ENCODE data around the gene ADAMTSL1. TPM values are rescaled to one million over a fixed set of nuclear protein-coding genes. Genes with fewer than 3 reads are reported as not detected.

The ADAMTSL1 gene
- polyA plus RNA-seq (2013, experiment 1 of 4) = 2.1 TPM
- polyA plus RNA-seq (2013, experiment 2 of 4) = 1.9 TPM
- polyA plus RNA-seq (2013, experiment 3 of 4) = 1.8 TPM
- polyA plus RNA-seq (2013, experiment 4 of 4) = 1.9 TPM

- Histone ChIP-seq H3K36me3 (ENCODE audit: control insufficient read depth, insufficient read depth, low read length) (no peaks in the 10 kb centered on the region), H3K9me3 (ENCODE audit: control insufficient read depth, low read length) (no peaks in the 10 kb centered on the region), H3K27me3 (ENCODE audit: control insufficient read depth, insufficient read depth, low read length, poor library complexity, severe bottlenecking) (no peaks in the 10 kb centered on the region), H3K27ac (ENCODE audit: insufficient read depth, low read depth, low read length, poor library complexity, severe bottlenecking) (no peak within 1 kb of the TSS), H3K4me3 (ENCODE audit: insufficient read depth, low read depth, low read length) (peak within 1 kb of the TSS; percentile 35), H3K4me1 (ENCODE audit: control insufficient read depth, insufficient read depth, low read length) (peaks cover 24% of the 10 kb centered on the region)
- 0 to 2% methylated on average over 12 of the region's 13 CpGs for WGBS, 2 experiments
Observed at GRCh38 chr9:18473652-18474279, at the start of gene ADAMTSL1. ADAMTSL1 (plus strand) TSS chr9:18474153; CDS start chr9:18474233, 80 bp downstream.

GRCh38 chr9:18427691-18428090 is 46.3 kb upstream of the ADAMTSL1 start:
- 92 to 96% methylated on average over 4 of the region's 4 CpGs for WGBS, 2 experiments
- Histone ChIP-seq H3K27me3 (ENCODE audit: control insufficient read depth, insufficient read depth, low read length, poor library complexity, severe bottlenecking) (no peaks in the 10 kb centered on the region), H3K9me3 (ENCODE audit: control insufficient read depth, low read length) (no peaks in the 10 kb centered on the region), H3K27ac (ENCODE audit: insufficient read depth, low read depth, low read length, poor library complexity, severe bottlenecking) (no peak overlapping the region), H3K4me1 (ENCODE audit: control insufficient read depth, insufficient read depth, low read length) (no peaks in the 10 kb centered on the region), H3K36me3 (ENCODE audit: control insufficient read depth, insufficient read depth, low read length) (no peaks in the 10 kb centered on the region), H3K4me3 (ENCODE audit: insufficient read depth, low read depth, low read length) (no peak overlapping the region)

- Histone ChIP-seq H3K27ac (ENCODE audit: insufficient read depth, low read depth, low read length, poor library complexity, severe bottlenecking) (no peak overlapping the region), H3K36me3 (ENCODE audit: control insufficient read depth, insufficient read depth, low read length) (no peaks in the 10 kb centered on the region), H3K27me3 (ENCODE audit: control insufficient read depth, insufficient read depth, low read length, poor library complexity, severe bottlenecking) (no peaks in the 10 kb centered on the region), H3K4me3 (ENCODE audit: insufficient read depth, low read depth, low read length) (no peak overlapping the region), H3K9me3 (ENCODE audit: control insufficient read depth, low read length) (no peaks in the 10 kb centered on the region), H3K4me1 (ENCODE audit: control insufficient read depth, insufficient read depth, low read length) (no peaks in the 10 kb centered on the region)
- 91 to 97% methylated on average over 3 of the region's 3 CpGs for WGBS, 2 experiments
Observed at GRCh38 chr9:18428661-18429060, 45.3 kb upstream of the ADAMTSL1 start.

GRCh38 chr9:18429070-18429469 is 44.9 kb upstream of the ADAMTSL1 start:
- Histone ChIP-seq H3K27ac (ENCODE audit: insufficient read depth, low read depth, low read length, poor library complexity, severe bottlenecking) (no peak overlapping the region), H3K36me3 (ENCODE audit: control insufficient read depth, insufficient read depth, low read length) (no peaks in the 10 kb centered on the region), H3K4me1 (ENCODE audit: control insufficient read depth, insufficient read depth, low read length) (no peaks in the 10 kb centered on the region), H3K4me3 (ENCODE audit: insufficient read depth, low read depth, low read length) (no peak overlapping the region), H3K27me3 (ENCODE audit: control insufficient read depth, insufficient read depth, low read length, poor library complexity, severe bottlenecking) (no peaks in the 10 kb centered on the region), H3K9me3 (ENCODE audit: control insufficient read depth, low read length) (no peaks in the 10 kb centered on the region)
- WGBS, 2 experiments = 96 to 100% methylated on average over 1 to 2 of the region's 2 CpGs

GRCh38 chr9:18433620-18434019 is 40.3 kb upstream of the ADAMTSL1 start:
- H3K4me1 ChIP-seq (ENCODE audit: control insufficient read depth, insufficient read depth, low read length) = peaks cover 10% of the 10 kb centered on the region
- H3K27ac ChIP-seq (ENCODE audit: insufficient read depth, low read depth, low read length, poor library complexity, severe bottlenecking) = no peak overlapping the region
- no peaks in the 10 kb centered on the region for H3K27me3 ChIP-seq (ENCODE audit: control insufficient read depth, insufficient read depth, low read length, poor library complexity, severe bottlenecking)
- H3K9me3 ChIP-seq (ENCODE audit: control insufficient read depth, low read length) = no peaks in the 10 kb centered on the region
- H3K36me3 ChIP-seq (ENCODE audit: control insufficient read depth, insufficient read depth, low read length) = no peaks in the 10 kb centered on the region
- H3K4me3 ChIP-seq (ENCODE audit: insufficient read depth, low read depth, low read length) = no peak overlapping the region

GRCh38 chr9:18437315-18438201 is 36.4 kb upstream of the ADAMTSL1 start:
- Histone ChIP-seq H3K27ac (ENCODE audit: insufficient read depth, low read depth, low read length, poor library complexity, severe bottlenecking) (no peak overlapping the region), H3K9me3 (ENCODE audit: control insufficient read depth, low read length) (no peaks in the 10 kb centered on the region), H3K4me1 (ENCODE audit: control insufficient read depth, insufficient read depth, low read length) (peaks cover 12% of the 10 kb centered on the region), H3K36me3 (ENCODE audit: control insufficient read depth, insufficient read depth, low read length) (no peaks in the 10 kb centered on the region), H3K4me3 (ENCODE audit: insufficient read depth, low read depth, low read length) (no peak overlapping the region), H3K27me3 (ENCODE audit: control insufficient read depth, insufficient read depth, low read length, poor library complexity, severe bottlenecking) (no peaks in the 10 kb centered on the region)
- WGBS, 2 experiments = 83 to 88% methylated on average over 9 of the region's 9 CpGs

GRCh38 chr9:18438300-18438925 is 35.5 kb upstream of the ADAMTSL1 start:
- Histone ChIP-seq H3K36me3 (ENCODE audit: control insufficient read depth, insufficient read depth, low read length) (no peaks in the 10 kb centered on the region), H3K4me1 (ENCODE audit: control insufficient read depth, insufficient read depth, low read length) (peaks cover 12% of the 10 kb centered on the region), H3K4me3 (ENCODE audit: insufficient read depth, low read depth, low read length) (no peak overlapping the region), H3K9me3 (ENCODE audit: control insufficient read depth, low read length) (no peaks in the 10 kb centered on the region), H3K27ac (ENCODE audit: insufficient read depth, low read depth, low read length, poor library complexity, severe bottlenecking) (peak overlapping the region; percentile 19), H3K27me3 (ENCODE audit: control insufficient read depth, insufficient read depth, low read length, poor library complexity, severe bottlenecking) (no peaks in the 10 kb centered on the region)
- WGBS, 2 experiments = 50 to 58% methylated on average over 31 of the region's 31 CpGs

GRCh38 chr9:18438951-18439350 is 35.0 kb upstream of the ADAMTSL1 start:
- no peaks in the 10 kb centered on the region for H3K27me3 ChIP-seq (ENCODE audit: control insufficient read depth, insufficient read depth, low read length, poor library complexity, severe bottlenecking)
- no peak overlapping the region for H3K27ac ChIP-seq (ENCODE audit: insufficient read depth, low read depth, low read length, poor library complexity, severe bottlenecking)
- H3K36me3 ChIP-seq (ENCODE audit: control insufficient read depth, insufficient read depth, low read length) = no peaks in the 10 kb centered on the region
- no peak overlapping the region for H3K4me3 ChIP-seq (ENCODE audit: insufficient read depth, low read depth, low read length)
- H3K4me1 ChIP-seq (ENCODE audit: control insufficient read depth, insufficient read depth, low read length) = peaks cover 12% of the 10 kb centered on the region
- no peaks in the 10 kb centered on the region for H3K9me3 ChIP-seq (ENCODE audit: control insufficient read depth, low read length)
- 95 to 96% methylated on average over 7 of the region's 7 CpGs for WGBS, 2 experiments

- peaks cover 12% of the 10 kb centered on the region for H3K4me1 ChIP-seq (ENCODE audit: control insufficient read depth, insufficient read depth, low read length)
- H3K27me3 ChIP-seq (ENCODE audit: control insufficient read depth, insufficient read depth, low read length, poor library complexity, severe bottlenecking) = no peaks in the 10 kb centered on the region
- no peaks in the 10 kb centered on the region for H3K9me3 ChIP-seq (ENCODE audit: control insufficient read depth, low read length)
- no peaks in the 10 kb centered on the region for H3K36me3 ChIP-seq (ENCODE audit: control insufficient read depth, insufficient read depth, low read length)
- no peak overlapping the region for H3K4me3 ChIP-seq (ENCODE audit: insufficient read depth, low read depth, low read length)
- WGBS, 2 experiments = 56% methylated on average over 1 of the region's 1 CpG; no CpG with 5 or more reads in 1 of the 2 experiments
- no peak overlapping the region for H3K27ac ChIP-seq (ENCODE audit: insufficient read depth, low read depth, low read length, poor library complexity, severe bottlenecking)
Observed at GRCh38 chr9:18441261-18441660, 32.7 kb upstream of the ADAMTSL1 start.

All from ectodermal cell (in vitro differentiated cells).